ENCODE data around the gene OLFML1.

GRCh38 chr11:7518811-7519562 lies 33.7 kb downstream of the OLFML1 start:
- TF ChIP-seq CTCF (IDR thresholded peaks at IDR 0.05; ENCODE audit: low read depth, low read length) (peak; percentile 35; the same call in 1 of the 2 replicates), EZH2phosphoT487 (IDR thresholded peaks at IDR 0.05; ENCODE audit: low read depth) (no peak)

Data from OCI-LY3 (cell line).